Gastroesophageal sphincter (tissue), 3 donors: ENCODE results near the gene SERTAD1.

Experiments
- CTCF ChIP-seq, 4 experiments: fragments of 200-600 bp in 2 of 4; fragments of 450-650 bp in 2 of 4; sonication (generic) in 1 of 4; IDR thresholded peaks; one replicate each; pipeline ENCODE4 v1.5.1; 2017 to 2019; ENCODE audit warnings: antibody characterized with exemption in 4 of 4, mild to moderate bottlenecking in 2 of 4, moderate library complexity in 2 of 4
- EP300 ChIP-seq: sonication (generic); formaldehyde crosslinking; IDR thresholded peaks from one replicate; pipeline ENCODE4 v1.6.1; 2017; ENCODE audit warnings: antibody characterized with exemption, mild to moderate bottlenecking
- POLR2A ChIP-seq, 2 donors: fragments of 450-650 bp; IDR thresholded peaks; one replicate each; pipeline ENCODE4 v1.6.1; 2017; ENCODE audit warnings: antibody characterized with exemption in 2 of 2, mild to moderate bottlenecking in 2 of 2, moderate library complexity in 1 of 2
- POLR2AphosphoS5 ChIP-seq: sonication (generic); formaldehyde crosslinking; IDR thresholded peaks from one replicate; pipeline ENCODE4 v1.6.1; 2017; ENCODE audit warnings: antibody characterized with exemption

DNA sequence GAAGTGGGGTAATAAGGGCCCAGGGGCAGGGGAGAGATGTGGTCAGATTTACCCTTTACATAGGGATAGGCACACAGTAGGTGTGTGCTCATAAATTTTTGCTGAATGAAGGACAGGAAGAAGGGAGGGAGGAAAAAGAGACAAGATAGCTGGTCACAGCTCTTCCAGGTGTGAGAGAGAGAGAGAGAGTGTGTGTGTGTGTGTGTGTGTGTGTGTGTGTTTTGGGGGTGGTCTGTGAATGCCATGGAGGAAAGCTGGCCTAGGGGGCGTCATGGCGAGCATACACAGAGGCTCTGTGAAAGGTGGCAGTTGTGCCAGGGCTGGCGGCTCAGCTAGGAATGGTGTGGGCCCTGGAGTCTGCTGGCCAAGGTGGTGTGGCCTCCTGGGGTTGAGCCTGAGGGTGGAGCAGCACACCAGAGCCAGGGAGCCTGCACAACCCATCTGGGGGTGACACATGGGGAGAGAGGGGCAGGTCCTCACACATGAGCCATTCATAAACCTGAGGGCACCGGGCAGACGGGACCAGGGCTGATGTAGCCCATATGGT is 6.7 kb downstream of the SERTAD1 start:
- TF ChIP-seq CTCF (IDR thresholded peaks at IDR 0.05) = no peak
- TF ChIP-seq POLR2AphosphoS5 = no peak
- no peak for TF ChIP-seq EP300
- TF ChIP-seq POLR2A (IDR thresholded peaks at IDR 0.05) = no peak
